B cell (primary cell): ENCODE results near the gene DYRK2. TPM values are rescaled to one million over a fixed set of nuclear protein-coding genes. Genes with fewer than 3 reads are reported as not detected.

Source experiments
- ATAC-seq: fragments of 200-7000 bp; cut with Tn5 transposase; one replicate; pipeline ENCODE4 v1.10.0; 2021; ENCODE audit warnings: low read depth, mild to moderate bottlenecking, moderate number of reproducible peaks, moderate library complexity
- CTCF ChIA-PET: fragments of 350-600 bp; sonication (Branson Sonifier 250); formaldehyde crosslinking; loops from one replicate; lab custom pipeline; 2021; ENCODE audit warnings: antibody characterized with exemption, inconsistent platforms; lab: Charles Lee
- POLR2A ChIA-PET: fragments of 350-600 bp; sonication (Branson Sonifier 250); formaldehyde crosslinking; loops from one replicate; lab custom pipeline; 2021; ENCODE audit warnings: antibody characterized with exemption; lab: Charles Lee
- DNase-seq: peaks from one replicate; pipeline ENCODE4 v3.0.0; 2013
- H2AFZ ChIP-seq: 2 replicates; pipeline ENCODE4 v1.6.1; 2012; ENCODE audit warnings: mild to moderate bottlenecking, low read depth, low read length; ENCODE audit not compliant: insufficient read depth, poor library complexity, severe bottlenecking
- H3K27ac ChIP-seq, 2 donors: 1 replicate in 1 of 2; 2 replicates in 1 of 2; pipeline ENCODE4 v1.5.1; 2012 to 2013; ENCODE audit warnings: low read length in 2 of 2, mild to moderate bottlenecking in 2 of 2, moderate library complexity in 1 of 2
- H3K27me3 ChIP-seq, 4 experiments: fragments of 200-600 bp in 1 of 4; sonication (generic) in 1 of 4; replicated peaks in 1 of 4; 1 replicate in 2 of 4; 2 replicates in 2 of 4; pipeline versions ENCODE4 v1.6.1 to v1.7.0; 2013 to 2016; ENCODE audit warnings: low read length in 3 of 4, mild to moderate bottlenecking in 2 of 4, mixed read lengths in 1 of 4, moderate library complexity in 1 of 4; ENCODE audit not compliant: insufficient read depth in 4 of 4, control insufficient read depth in 3 of 4; ENCODE audit errors: control extremely low read depth in 1 of 4
- H3K36me3 ChIP-seq, 2 experiments: replicated peaks in 1 of 2; 1 replicate in 1 of 2; 2 replicates in 1 of 2; pipeline versions ENCODE4 v1.6.1 to v1.7.1; 2013; ENCODE audit warnings: low read length in 1 of 2; ENCODE audit not compliant: insufficient read depth in 2 of 2, control insufficient read depth in 1 of 2; ENCODE audit errors: control extremely low read depth in 1 of 2, extremely low read depth in 1 of 2
- H3K4me1 ChIP-seq, 2 donors: fragments of 200-600 bp in 1 of 2; sonication (generic) in 1 of 2; 1 replicate in 1 of 2; 2 replicates in 1 of 2; pipeline versions ENCODE4 v1.5.1 to v1.6.1; 2013 to 2017; ENCODE audit warnings: low read length in 2 of 2; ENCODE audit not compliant: control insufficient read depth in 2 of 2, insufficient read depth in 2 of 2
- H3K4me2 ChIP-seq: replicated peaks from 2 replicates; pipeline ENCODE3; 2012; ENCODE audit warnings: mild to moderate bottlenecking, low read depth, low read length; ENCODE audit not compliant: poor library complexity, severe bottlenecking
- H3K4me3 ChIP-seq, 5 experiments: fragments of 200-600 bp in 1 of 5; sonication (generic) in 1 of 5; 1 replicate in 3 of 5; 2 replicates in 2 of 5; pipeline versions ENCODE4 v1.5.1 to v1.7.0; 2011 to 2016; ENCODE audit warnings: low read length in 4 of 5, mild to moderate bottlenecking in 4 of 5, low read depth in 2 of 5, control low read depth in 1 of 5, moderate library complexity in 1 of 5; ENCODE audit not compliant: insufficient read depth in 1 of 5; ENCODE audit errors: control extremely low read depth in 1 of 5, extremely low read depth in 1 of 5
- H3K79me2 ChIP-seq: fragments of 200-600 bp; sonication (generic); one replicate; pipeline ENCODE4 v1.6.0; 2016; ENCODE audit warnings: low read length; ENCODE audit not compliant: control insufficient read depth, insufficient read depth
- H3K9ac ChIP-seq: fragments of 200-600 bp; sonication (generic); 2 replicates; pipeline ENCODE4 v1.6.1; 2017; ENCODE audit warnings: mild to moderate bottlenecking, low read length, moderate library complexity
- H3K9me3 ChIP-seq, 3 donors: one replicate each; pipeline versions ENCODE4 v1.6.1 to v1.7.1; 2013; ENCODE audit warnings: low read length in 2 of 3; ENCODE audit not compliant: control insufficient read depth in 2 of 3, insufficient read depth in 1 of 3; ENCODE audit errors: control extremely low read depth in 1 of 3
- H4K20me1 ChIP-seq: 2 replicates; pipeline ENCODE4 v1.6.0; 2012; ENCODE audit warnings: mild to moderate bottlenecking, low read length; ENCODE audit not compliant: insufficient read depth, control insufficient read depth, poor library complexity, severe bottlenecking
- H3K27ac Mint-ChIP-seq: one replicate; pipeline ENCODE4 v1.8.0; 2021; ENCODE audit warnings: mixed read lengths
- H3K27me3 Mint-ChIP-seq: one replicate; pipeline ENCODE4 v1.8.0; 2021; ENCODE audit warnings: mixed read lengths
- H3K4me1 Mint-ChIP-seq: one replicate; pipeline ENCODE4 v1.8.0; 2021; ENCODE audit warnings: mixed read lengths
- H3K4me3 Mint-ChIP-seq: one replicate; pipeline ENCODE4 v1.8.0; 2021; ENCODE audit warnings: mixed read lengths
- H3K9me3 Mint-ChIP-seq: one replicate; pipeline ENCODE4 v1.8.0; 2022; ENCODE audit warnings: mixed read lengths; ENCODE audit not compliant: insufficient read depth
- CTCF ChIP-seq: fragments of 200-600 bp; IDR thresholded peaks from one replicate; pipeline ENCODE4 v1.8.0; 2022; ENCODE audit warnings: antibody characterized with exemption, mild to moderate bottlenecking
- EZH2 ChIP-seq: IDR thresholded peaks from 2 replicates; pipeline ENCODE4 v1.6.1; 2012; ENCODE audit warnings: borderline replicate concordance, low read depth, mild to moderate bottlenecking, moderate library complexity, low read length; ENCODE audit not compliant: insufficient read depth, poor library complexity, severe bottlenecking
- WGBS: methylation state at CpG from one replicate; pipeline ENCODE4 v1.1.5; 2013; ENCODE audit warnings: missing lambda C conversion rate; ENCODE audit not compliant: insufficient coverage; 5-methylcytosine and 5-hydroxymethylcytosine counted together
- intact Hi-C: fragments of 100-400 bp; cut with micrococcal nuclease; formaldehyde crosslinking; loops from one replicate; pipeline ENCODE4 v1.10.0; 2022
- polyA plus RNA-seq: library from polyadenylated mRNA; depleted of rRNA; stranded (reverse); fragments of >200 nt; gene quantifications from 2 replicates; pipeline ENCODE4 v1.2.3, GENCODE V29; 2012
- total RNA-seq, 2 donors: library from RNA; stranded (reverse); fragments of 120-200 nt in 1 of 2; gene quantifications; 1 replicate in 1 of 2; 2 replicates in 1 of 2; pipeline versions ENCODE4 v1.2.3 to v1.2.4, GENCODE V29; 2013 to 2022

DYRK2 gene
- total and polyA plus RNA-seq, 2 donors (not counting 1 experiment from before 2014, with no cell fraction given), result 21.3 to 75.3 TPM

- ATAC-seq, result peak; percentile 11
These were observed 1.2 kb downstream of the DYRK2 start for GRCh38 chr12:67649570-67650387.

More at GRCh38 chr12:67649570-67650387, 1.2 kb downstream of the DYRK2 start:
- peaks cover 39% of the 10 kb centered on the region for H4K20me1 ChIP-seq
- H2AFZ ChIP-seq, result peak overlapping the region; percentile 86
- peaks cover 58% of the 10 kb centered on the region for H3K79me2 ChIP-seq
- ChIA-PET CTCF (interaction anchor here (0.8 to 2.9 kb wide), 6 partner anchors 17 to 294 kb away, joined by 3 to 16 read pairs (median 6); no protein-coding TSS in a partner anchor), POLR2A (interaction anchor here (0.6 to 2.1 kb wide), 5 partner anchors 17 to 268 kb away, joined by 3 to 10 read pairs (median 3); no protein-coding TSS in a partner anchor)
- peak overlapping the region; percentile 99 for H3K4me2 ChIP-seq
- intact Hi-C loops, result loop anchor here (2.0 to 10.0 kb wide), 7 partner anchors 49 to 1158 kb away; partner anchors contain the start of genes CAND1 and MDM2
- Mint-ChIP-seq H3K4me3 (peak overlapping the region; percentile 88), H3K9me3 (no peaks in the 10 kb centered on the region), H3K4me1 (peaks cover 50% of the 10 kb centered on the region), H3K27ac (peak overlapping the region; percentile 85), H3K27me3 (no peaks in the 10 kb centered on the region)
- DNase-seq, result peak; percentile 55
- TF ChIP-seq CTCF (no peak), EZH2 (no peak)
- H3K27me3 ChIP-seq, result no peaks in the 10 kb centered on the region
- no peaks in the 10 kb centered on the region for H3K9me3 ChIP-seq
- H3K36me3 ChIP-seq, result peaks cover 0 to 16% of the 10 kb centered on the region in 2 experiments
- H3K4me3 ChIP-seq, result peak overlapping the region; percentile 52 to 92 (median 85)
- H3K9ac ChIP-seq, result peak overlapping the region; percentile 87
- H3K4me1 ChIP-seq, result peaks cover 28 to 39% of the 10 kb centered on the region in 2 donors
- peak overlapping the region; percentile 42 to 76 for H3K27ac ChIP-seq
- WGBS, result under 1% methylated on average over 60 of the region's 65 CpGs
